Lower leg skin (tissue), 3 donors: ENCODE measurements around the gene SF1.

Source experiments
- CTCF ChIP-seq, 3 donors: fragments of 450-650 bp; IDR thresholded peaks; one replicate each; pipeline ENCODE4 v1.5.1; 2016; ENCODE audit warnings: antibody characterized with exemption in 3 of 3, mild to moderate bottlenecking in 3 of 3, moderate library complexity in 2 of 3
- POLR2A ChIP-seq, 2 donors: fragments of 450-650 bp; IDR thresholded peaks; one replicate each; pipeline ENCODE4 v1.6.1; 2016 to 2017; ENCODE audit warnings: antibody characterized with exemption in 2 of 2, mild to moderate bottlenecking in 1 of 2, moderate library complexity in 1 of 2

- no peak for TF ChIP-seq CTCF (IDR thresholded peaks at IDR 0.05)
- TF ChIP-seq POLR2A (IDR thresholded peaks at IDR 0.05): no peak
Measured at GRCh38 chr11:64784813-64785581, 6.7 kb upstream of the SF1 start.
